ENCODE measurements around the gene CALCOCO2. TPM values are rescaled to one million over a fixed set of nuclear protein-coding genes. Genes with fewer than 3 reads are reported as not detected.

CALCOCO2 gene
- polyA plus RNA-seq, 1 donor from 2014 or later = 4.5 TPM

GRCh38 chr17:48909783-48910182 lies 78.9 kb downstream of the CALCOCO2 start:
- TF ChIP-seq EZH2 (IDR thresholded peaks at IDR 0.05; ENCODE audit: borderline replicate concordance, insufficient read depth, low read length, poor library complexity, severe bottlenecking) (no peak), POLR2AphosphoS5 (IDR thresholded peaks at IDR 0.05) (no peak), SMC3 (conservative IDR thresholded peaks at IDR 0.05; ENCODE audit: poor library complexity) (no peak), MXI1 (conservative IDR thresholded peaks at IDR 0.05; ENCODE audit: poor library complexity, severe bottlenecking) (no peak), EP300 (conservative IDR thresholded peaks at IDR 0.05; ENCODE audit: poor library complexity, severe bottlenecking) (no peak), RAD21 (conservative IDR thresholded peaks at IDR 0.05) (no peak), TAF1 (IDR thresholded peaks at IDR 0.05; ENCODE audit: low read depth) (no peak)
- TF ChIP-seq, protein P1, sequence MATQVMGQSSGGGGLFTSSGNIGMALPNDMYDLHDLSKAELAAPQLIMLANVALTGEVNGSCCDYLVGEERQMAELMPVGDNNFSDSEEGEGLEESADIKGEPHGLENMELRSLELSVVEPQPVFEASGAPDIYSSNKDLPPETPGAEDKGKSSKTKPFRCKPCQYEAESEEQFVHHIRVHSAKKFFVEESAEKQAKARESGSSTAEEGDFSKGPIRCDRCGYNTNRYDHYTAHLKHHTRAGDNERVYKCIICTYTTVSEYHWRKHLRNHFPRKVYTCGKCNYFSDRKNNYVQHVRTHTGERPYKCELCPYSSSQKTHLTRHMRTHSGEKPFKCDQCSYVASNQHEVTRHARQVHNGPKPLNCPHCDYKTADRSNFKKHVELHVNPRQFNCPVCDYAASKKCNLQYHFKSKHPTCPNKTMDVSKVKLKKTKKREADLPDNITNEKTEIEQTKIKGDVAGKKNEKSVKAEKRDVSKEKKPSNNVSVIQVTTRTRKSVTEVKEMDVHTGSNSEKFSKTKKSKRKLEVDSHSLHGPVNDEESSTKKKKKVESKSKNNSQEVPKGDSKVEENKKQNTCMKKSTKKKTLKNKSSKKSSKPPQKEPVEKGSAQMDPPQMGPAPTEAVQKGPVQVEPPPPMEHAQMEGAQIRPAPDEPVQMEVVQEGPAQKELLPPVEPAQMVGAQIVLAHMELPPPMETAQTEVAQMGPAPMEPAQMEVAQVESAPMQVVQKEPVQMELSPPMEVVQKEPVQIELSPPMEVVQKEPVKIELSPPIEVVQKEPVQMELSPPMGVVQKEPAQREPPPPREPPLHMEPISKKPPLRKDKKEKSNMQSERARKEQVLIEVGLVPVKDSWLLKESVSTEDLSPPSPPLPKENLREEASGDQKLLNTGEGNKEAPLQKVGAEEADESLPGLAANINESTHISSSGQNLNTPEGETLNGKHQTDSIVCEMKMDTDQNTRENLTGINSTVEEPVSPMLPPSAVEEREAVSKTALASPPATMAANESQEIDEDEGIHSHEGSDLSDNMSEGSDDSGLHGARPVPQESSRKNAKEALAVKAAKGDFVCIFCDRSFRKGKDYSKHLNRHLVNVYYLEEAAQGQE (IDR thresholded peaks at IDR 0.05; ENCODE audit: borderline replicate concordance) = no peak
- TF ChIP-seq, protein P2, sequence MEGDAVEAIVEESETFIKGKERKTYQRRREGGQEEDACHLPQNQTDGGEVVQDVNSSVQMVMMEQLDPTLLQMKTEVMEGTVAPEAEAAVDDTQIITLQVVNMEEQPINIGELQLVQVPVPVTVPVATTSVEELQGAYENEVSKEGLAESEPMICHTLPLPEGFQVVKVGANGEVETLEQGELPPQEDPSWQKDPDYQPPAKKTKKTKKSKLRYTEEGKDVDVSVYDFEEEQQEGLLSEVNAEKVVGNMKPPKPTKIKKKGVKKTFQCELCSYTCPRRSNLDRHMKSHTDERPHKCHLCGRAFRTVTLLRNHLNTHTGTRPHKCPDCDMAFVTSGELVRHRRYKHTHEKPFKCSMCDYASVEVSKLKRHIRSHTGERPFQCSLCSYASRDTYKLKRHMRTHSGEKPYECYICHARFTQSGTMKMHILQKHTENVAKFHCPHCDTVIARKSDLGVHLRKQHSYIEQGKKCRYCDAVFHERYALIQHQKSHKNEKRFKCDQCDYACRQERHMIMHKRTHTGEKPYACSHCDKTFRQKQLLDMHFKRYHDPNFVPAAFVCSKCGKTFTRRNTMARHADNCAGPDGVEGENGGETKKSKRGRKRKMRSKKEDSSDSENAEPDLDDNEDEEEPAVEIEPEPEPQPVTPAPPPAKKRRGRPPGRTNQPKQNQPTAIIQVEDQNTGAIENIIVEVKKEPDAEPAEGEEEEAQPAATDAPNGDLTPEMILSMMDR (IDR thresholded peaks at IDR 0.05; ENCODE audit: poor library complexity, severe bottlenecking) = no peak
- peak overlapping the region; percentile 92 for H3K9ac ChIP-seq (ENCODE audit: low read length)
- H2AFZ ChIP-seq (ENCODE audit: low read depth, low read length) = no peak overlapping the region
- H3K9me2 ChIP-seq (ENCODE audit: insufficient read depth, low read length) = no peaks in the 10 kb centered on the region
- peak overlapping the region; percentile 35 for H3K4me2 ChIP-seq (ENCODE audit: low read length)
- no peaks in the 10 kb centered on the region for H3K36me3 ChIP-seq (ENCODE audit: insufficient read depth, low read length)
- no peak overlapping the region for H3K27ac ChIP-seq (ENCODE audit: low read length)
- no peaks in the 10 kb centered on the region for H3F3A ChIP-seq (ENCODE audit: insufficient read depth, low read length, poor library complexity, severe bottlenecking)
- H3K4me3 ChIP-seq (ENCODE audit: low read length) = peak overlapping the region; percentile 72
- H3K27me3 ChIP-seq (ENCODE audit: insufficient read depth, low read depth, low read length) = no peaks in the 10 kb centered on the region
- H3K9me3 ChIP-seq (ENCODE audit: low read length) = no peaks in the 10 kb centered on the region
- no peaks in the 10 kb centered on the region for H4K20me1 ChIP-seq (ENCODE audit: insufficient read depth)
- peaks cover 40% of the 10 kb centered on the region for H3K79me2 ChIP-seq (replicated peaks; ENCODE audit: insufficient read depth, low read length)

GRCh38 chr17:48910370-48910769 lies 79.5 kb downstream of the CALCOCO2 start:
- no peaks in the 10 kb centered on the region for H3K36me3 ChIP-seq (ENCODE audit: insufficient read depth, low read length)
- H3K27me3 ChIP-seq (ENCODE audit: insufficient read depth, low read depth, low read length) = no peaks in the 10 kb centered on the region
- H3K79me2 ChIP-seq (replicated peaks; ENCODE audit: insufficient read depth, low read length) = peaks cover 40% of the 10 kb centered on the region
- H4K20me1 ChIP-seq (ENCODE audit: insufficient read depth) = no peaks in the 10 kb centered on the region
- H3K27ac ChIP-seq (ENCODE audit: low read length) = no peak overlapping the region
- H3K4me3 ChIP-seq (ENCODE audit: low read length) = peak overlapping the region; percentile 72
- H2AFZ ChIP-seq (ENCODE audit: low read depth, low read length) = no peak overlapping the region
- no peaks in the 10 kb centered on the region for H3K9me2 ChIP-seq (ENCODE audit: insufficient read depth, low read length)
- peak overlapping the region; percentile 6 for H3K4me2 ChIP-seq (ENCODE audit: low read length)
- no peaks in the 10 kb centered on the region for H3K9me3 ChIP-seq (ENCODE audit: low read length)
- TF ChIP-seq EP300 (conservative IDR thresholded peaks at IDR 0.05; ENCODE audit: poor library complexity, severe bottlenecking) (no peak), RAD21 (conservative IDR thresholded peaks at IDR 0.05) (no peak), SMC3 (conservative IDR thresholded peaks at IDR 0.05; ENCODE audit: poor library complexity) (no peak), EZH2 (IDR thresholded peaks at IDR 0.05; ENCODE audit: borderline replicate concordance, insufficient read depth, low read length, poor library complexity, severe bottlenecking) (no peak), MXI1 (conservative IDR thresholded peaks at IDR 0.05; ENCODE audit: poor library complexity, severe bottlenecking) (no peak), TAF1 (IDR thresholded peaks at IDR 0.05; ENCODE audit: low read depth) (no peak), POLR2AphosphoS5 (IDR thresholded peaks at IDR 0.05) (no peak)
- TF ChIP-seq, protein P2 (IDR thresholded peaks at IDR 0.05; ENCODE audit: poor library complexity, severe bottlenecking) = no peak
- TF ChIP-seq, protein P1 (IDR thresholded peaks at IDR 0.05; ENCODE audit: borderline replicate concordance) = no peak
- no peak overlapping the region for H3K9ac ChIP-seq (ENCODE audit: low read length)
- no peaks in the 10 kb centered on the region for H3F3A ChIP-seq (ENCODE audit: insufficient read depth, low read length, poor library complexity, severe bottlenecking)

Data from neural cell (in vitro differentiated cells).